Measurements from ENCODE around the gene CELSR2. TPM values are rescaled to one million over a fixed set of nuclear protein-coding genes. Genes with fewer than 3 reads are reported as not detected.

Gene CELSR2, protein sequence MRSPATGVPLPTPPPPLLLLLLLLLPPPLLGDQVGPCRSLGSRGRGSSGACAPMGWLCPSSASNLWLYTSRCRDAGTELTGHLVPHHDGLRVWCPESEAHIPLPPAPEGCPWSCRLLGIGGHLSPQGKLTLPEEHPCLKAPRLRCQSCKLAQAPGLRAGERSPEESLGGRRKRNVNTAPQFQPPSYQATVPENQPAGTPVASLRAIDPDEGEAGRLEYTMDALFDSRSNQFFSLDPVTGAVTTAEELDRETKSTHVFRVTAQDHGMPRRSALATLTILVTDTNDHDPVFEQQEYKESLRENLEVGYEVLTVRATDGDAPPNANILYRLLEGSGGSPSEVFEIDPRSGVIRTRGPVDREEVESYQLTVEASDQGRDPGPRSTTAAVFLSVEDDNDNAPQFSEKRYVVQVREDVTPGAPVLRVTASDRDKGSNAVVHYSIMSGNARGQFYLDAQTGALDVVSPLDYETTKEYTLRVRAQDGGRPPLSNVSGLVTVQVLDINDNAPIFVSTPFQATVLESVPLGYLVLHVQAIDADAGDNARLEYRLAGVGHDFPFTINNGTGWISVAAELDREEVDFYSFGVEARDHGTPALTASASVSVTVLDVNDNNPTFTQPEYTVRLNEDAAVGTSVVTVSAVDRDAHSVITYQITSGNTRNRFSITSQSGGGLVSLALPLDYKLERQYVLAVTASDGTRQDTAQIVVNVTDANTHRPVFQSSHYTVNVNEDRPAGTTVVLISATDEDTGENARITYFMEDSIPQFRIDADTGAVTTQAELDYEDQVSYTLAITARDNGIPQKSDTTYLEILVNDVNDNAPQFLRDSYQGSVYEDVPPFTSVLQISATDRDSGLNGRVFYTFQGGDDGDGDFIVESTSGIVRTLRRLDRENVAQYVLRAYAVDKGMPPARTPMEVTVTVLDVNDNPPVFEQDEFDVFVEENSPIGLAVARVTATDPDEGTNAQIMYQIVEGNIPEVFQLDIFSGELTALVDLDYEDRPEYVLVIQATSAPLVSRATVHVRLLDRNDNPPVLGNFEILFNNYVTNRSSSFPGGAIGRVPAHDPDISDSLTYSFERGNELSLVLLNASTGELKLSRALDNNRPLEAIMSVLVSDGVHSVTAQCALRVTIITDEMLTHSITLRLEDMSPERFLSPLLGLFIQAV (N-terminal part only)
- 0.25 TPM for polyA plus RNA-seq (2012; ENCODE audit: missing spikeins)

DNA sequence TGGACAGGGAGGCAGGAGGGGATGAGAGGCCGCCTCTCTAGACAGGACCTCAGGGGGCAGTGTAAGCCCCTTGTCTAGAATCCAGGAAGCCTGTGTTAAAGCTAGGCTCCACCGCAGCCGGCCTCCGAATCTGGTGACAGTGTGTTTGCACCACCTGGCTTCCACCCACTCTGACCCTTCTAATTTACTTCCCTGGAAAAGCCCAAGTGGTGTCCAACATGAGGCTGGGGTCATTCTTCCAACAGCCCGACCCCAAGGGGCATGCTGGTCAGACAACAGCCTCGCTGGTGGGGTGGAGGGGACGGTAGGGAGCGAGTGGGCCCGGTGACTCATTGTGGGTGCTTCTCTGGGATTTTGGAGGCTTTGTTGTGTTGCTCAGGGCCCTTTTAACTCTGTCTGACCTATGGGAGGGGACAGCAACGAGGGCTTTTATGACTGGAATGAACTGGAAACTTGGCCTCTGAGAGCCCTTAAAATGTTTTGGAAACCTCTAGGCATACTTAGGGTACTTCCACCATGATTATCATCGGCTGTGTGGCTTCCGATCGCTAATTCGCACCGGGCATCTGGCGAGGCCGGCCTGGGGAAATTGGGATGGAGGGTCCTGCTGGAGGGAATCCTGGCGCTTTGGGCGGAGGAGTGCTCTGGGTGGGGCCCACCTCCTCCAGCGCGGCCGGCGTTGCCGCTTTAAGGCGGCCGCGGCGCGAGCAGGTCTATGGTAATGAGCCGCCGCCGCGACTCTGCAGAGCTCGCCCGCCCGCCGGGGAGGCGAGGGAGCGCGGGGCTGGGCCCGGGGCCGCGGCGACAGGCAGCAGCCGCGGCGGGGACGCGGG lies at the start of gene CELSR2:
TSS of gene CELSR2 (plus strand) at position 743 of the 833 bp plus-strand sequence. CDS start 541 bp downstream, outside the sequence.
- DNase-seq (ENCODE audit: insufficient read length) (peak; percentile 90), FAIRE-seq (peak; percentile 48)
- TF ChIP-seq POLR2AphosphoS5 (IDR thresholded peaks at IDR 0.05; ENCODE audit: low read depth, low read length) (no peak), TAF1 (IDR thresholded peaks at IDR 0.05; ENCODE audit: borderline replicate concordance, low read depth, low read length) (no peak), POLR2A (IDR thresholded peaks at IDR 0.05; ENCODE audit: low read depth, low read length) (no peak)

DNA sequence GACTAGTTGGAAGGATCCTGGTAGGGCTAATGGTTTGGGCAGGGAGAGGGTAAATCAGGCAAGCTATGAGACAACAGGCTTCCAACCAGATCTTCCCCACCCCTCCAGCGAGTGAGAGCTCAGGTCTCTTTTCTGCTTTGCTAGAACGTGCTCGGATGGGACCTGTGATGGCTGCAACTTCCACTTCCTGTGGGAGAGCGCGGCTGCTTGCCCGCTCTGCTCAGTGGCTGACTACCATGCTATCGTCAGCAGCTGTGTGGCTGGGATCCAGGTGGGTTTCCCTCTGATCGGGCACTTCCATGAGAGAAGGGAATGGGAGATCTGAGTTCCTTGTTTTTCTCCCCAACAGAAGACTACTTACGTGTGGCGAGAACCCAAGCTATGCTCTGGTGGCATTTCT lies 49.6 kb upstream of the CELSR2 start:
- TF ChIP-seq POLR2A (IDR thresholded peaks at IDR 0.05; ENCODE audit: low read depth, low read length), result no peak
- no peak for TF ChIP-seq TAF1 (IDR thresholded peaks at IDR 0.05; ENCODE audit: borderline replicate concordance, low read depth, low read length)
- TF ChIP-seq POLR2AphosphoS5 (IDR thresholded peaks at IDR 0.05; ENCODE audit: low read depth, low read length), result no peak
- no peak for DNase-seq (ENCODE audit: insufficient read length)
- FAIRE-seq, result no peak

DNA sequence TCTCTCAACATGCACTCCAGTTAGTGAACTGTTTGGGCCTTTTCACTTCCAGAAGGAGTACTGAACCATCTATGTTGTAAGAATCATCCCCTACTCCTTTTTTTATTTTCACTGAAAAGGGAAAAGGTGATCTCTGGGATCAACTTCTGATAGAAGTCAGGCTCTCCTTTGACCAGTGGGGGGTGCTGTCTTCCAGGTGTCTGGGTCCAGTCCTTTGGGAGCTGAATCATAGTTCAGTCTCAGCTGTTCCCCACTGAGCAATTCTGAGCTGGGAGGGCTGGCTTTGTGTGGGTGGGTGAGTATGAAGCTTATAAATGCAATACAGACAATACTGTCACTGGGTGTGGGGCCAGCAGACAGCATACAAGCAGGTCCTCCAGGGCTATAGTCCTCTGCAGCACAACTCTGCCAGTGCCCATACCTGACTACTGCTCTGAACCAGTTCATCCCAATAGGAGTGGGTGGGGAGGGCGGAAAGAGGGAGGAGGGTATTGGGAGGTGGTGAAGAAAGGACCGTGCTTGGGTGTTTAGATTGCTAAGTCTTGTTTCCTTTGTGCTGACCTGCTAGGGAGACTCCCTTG lies 48.1 kb upstream of the CELSR2 start:
- DNase-seq (ENCODE audit: insufficient read length) (peak; percentile 43), FAIRE-seq (no peak)
- TF ChIP-seq TAF1 (IDR thresholded peaks at IDR 0.05; ENCODE audit: borderline replicate concordance, low read depth, low read length) (no peak), POLR2A (IDR thresholded peaks at IDR 0.05; ENCODE audit: low read depth, low read length) (no peak), POLR2AphosphoS5 (IDR thresholded peaks at IDR 0.05; ENCODE audit: low read depth, low read length) (no peak)

DNA sequence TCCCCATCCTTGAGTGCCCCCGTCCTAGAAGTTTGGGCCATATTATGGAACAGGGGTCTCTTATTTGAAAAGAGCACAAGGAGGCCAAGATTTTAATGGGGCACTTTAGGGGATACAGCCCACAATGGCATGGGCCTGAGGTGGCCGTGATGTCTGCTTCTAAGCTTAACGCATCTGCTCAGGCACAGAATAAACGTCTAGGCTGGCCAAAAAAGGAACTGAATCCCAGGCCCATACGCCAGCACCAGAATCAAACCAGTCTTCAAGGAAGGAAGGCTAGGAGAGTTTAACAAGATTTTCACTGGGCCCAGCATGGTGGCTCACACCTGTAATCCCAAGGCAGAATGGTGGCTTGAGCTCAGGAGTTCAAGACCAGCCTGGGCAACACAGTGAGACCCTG lies 44.9 kb upstream of the CELSR2 start:
- DNase-seq (ENCODE audit: insufficient read length), result no peak
- no peak for TF ChIP-seq POLR2AphosphoS5 (IDR thresholded peaks at IDR 0.05; ENCODE audit: low read depth, low read length)
- FAIRE-seq, result no peak

DNA sequence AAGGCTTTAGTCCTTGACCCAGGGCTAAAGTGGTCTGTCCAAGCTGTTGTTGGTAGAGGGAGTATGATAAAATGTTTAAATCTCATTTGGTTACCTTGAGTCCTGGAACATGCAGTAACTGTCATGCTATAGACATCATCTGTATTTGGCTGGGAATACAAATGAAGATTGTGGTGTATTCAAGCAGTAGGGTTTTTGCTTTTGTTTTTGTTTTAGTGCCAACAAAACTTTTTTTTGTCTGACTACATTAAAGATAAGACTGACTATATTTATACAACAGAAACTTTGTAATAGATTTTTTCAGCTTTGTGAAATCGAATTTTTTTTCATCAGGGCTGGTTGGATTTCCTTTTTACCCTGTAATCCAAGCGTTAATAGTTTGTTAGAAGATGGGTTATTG lies 43.0 kb upstream of the CELSR2 start:
- no peak for FAIRE-seq
- no peak for DNase-seq (ENCODE audit: insufficient read length)
- TF ChIP-seq POLR2A (IDR thresholded peaks at IDR 0.05; ENCODE audit: low read depth, low read length), result no peak
- TF ChIP-seq TAF1 (IDR thresholded peaks at IDR 0.05; ENCODE audit: borderline replicate concordance, low read depth, low read length), result no peak
- TF ChIP-seq POLR2AphosphoS5 (IDR thresholded peaks at IDR 0.05; ENCODE audit: low read depth, low read length), result no peak

DNA sequence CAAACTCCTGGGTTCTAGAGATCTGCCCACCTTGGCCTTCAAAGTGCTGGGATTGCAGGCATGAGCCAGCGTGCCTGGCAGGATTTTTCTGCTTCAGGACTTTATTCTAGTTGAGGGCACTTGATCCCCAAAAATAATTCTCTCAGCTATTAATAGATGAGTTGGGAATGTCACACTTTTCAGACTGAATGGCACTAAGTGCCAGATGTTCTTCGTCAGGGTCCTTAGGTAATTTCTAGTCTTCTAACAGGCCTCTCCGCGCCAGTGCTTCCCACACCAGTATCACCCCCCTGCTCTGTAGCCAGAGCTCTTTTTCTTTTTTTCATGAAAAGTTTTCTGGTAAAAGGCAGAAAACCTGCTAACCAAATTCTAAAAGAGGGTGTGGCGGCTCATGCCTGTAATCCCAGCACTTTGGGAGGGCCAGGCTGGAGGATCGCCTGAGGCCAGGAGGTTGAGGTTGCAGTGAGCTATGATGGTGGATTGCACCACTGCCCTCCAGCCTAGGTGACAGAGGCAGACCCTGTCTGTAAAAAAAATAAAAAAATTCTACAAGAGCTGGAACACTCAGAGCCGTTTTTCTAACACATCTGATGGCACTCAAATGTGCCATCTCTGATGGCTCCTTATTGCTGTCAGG lies 41.8 kb upstream of the CELSR2 start:
- no peak for DNase-seq (ENCODE audit: insufficient read length)
- no peak for FAIRE-seq
- TF ChIP-seq POLR2AphosphoS5 (IDR thresholded peaks at IDR 0.05; ENCODE audit: low read depth, low read length), result no peak
- TF ChIP-seq TAF1 (IDR thresholded peaks at IDR 0.05; ENCODE audit: borderline replicate concordance, low read depth, low read length), result no peak
- TF ChIP-seq POLR2A (IDR thresholded peaks at IDR 0.05; ENCODE audit: low read depth, low read length), result no peak

DNA sequence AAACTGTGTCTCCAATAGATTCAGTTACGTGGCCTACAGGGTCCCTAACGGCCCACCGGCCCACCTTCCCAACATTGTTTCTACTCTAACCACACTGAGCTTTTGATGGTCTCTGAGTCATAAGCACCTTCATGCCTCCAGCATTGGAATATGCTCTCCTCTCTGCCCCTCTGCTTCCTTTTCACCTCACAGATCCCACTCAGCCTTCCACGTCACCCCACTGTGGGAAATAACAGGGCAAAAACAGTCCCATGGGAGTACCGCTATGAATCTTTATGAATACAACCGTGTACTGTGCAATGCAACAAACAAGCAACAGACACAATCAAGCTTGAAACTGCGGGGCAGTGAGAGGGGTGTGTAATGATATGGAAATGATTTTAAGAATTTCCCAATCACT lies 40.9 kb upstream of the CELSR2 start:
- TF ChIP-seq POLR2AphosphoS5 (IDR thresholded peaks at IDR 0.05; ENCODE audit: low read depth, low read length) (no peak), POLR2A (IDR thresholded peaks at IDR 0.05; ENCODE audit: low read depth, low read length) (no peak), TAF1 (IDR thresholded peaks at IDR 0.05; ENCODE audit: borderline replicate concordance, low read depth, low read length) (no peak)
- DNase-seq (ENCODE audit: insufficient read length) (no peak), FAIRE-seq (no peak)

DNA sequence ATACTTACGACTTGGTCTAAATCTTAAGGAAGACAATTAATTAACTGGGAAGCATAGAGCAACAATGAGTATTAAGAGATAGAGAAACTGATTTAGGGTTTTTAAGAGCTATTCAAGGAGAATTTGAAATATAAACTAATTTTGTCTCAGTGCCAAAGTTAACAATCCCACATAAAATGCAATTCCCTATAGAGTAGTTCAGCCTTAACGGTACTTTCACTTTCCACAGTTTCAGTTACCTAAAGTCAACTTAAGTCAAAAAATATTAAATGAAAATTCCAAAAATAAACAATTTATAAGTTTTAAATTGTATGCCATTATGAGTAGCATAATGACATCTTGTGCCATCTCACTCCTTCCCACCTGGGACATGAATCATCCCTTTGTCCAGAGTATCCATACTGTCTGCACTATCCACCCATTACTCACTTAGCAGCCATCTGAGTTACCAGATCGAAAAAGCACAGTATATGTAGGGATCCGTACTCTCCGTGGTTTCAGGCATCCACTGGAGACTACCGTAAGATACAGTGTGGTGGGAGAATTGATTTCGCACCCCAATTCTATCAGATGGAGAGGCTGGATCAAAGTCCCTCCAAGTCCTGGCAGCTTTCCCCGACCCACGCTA lies 40.4 kb upstream of the CELSR2 start:
- no peak for TF ChIP-seq POLR2AphosphoS5 (IDR thresholded peaks at IDR 0.05; ENCODE audit: low read depth, low read length)
- TF ChIP-seq TAF1 (IDR thresholded peaks at IDR 0.05; ENCODE audit: borderline replicate concordance, low read depth, low read length), result no peak
- TF ChIP-seq POLR2A (IDR thresholded peaks at IDR 0.05; ENCODE audit: low read depth, low read length), result no peak
- DNase-seq (ENCODE audit: insufficient read length), result no peak
- no peak for FAIRE-seq

DNA sequence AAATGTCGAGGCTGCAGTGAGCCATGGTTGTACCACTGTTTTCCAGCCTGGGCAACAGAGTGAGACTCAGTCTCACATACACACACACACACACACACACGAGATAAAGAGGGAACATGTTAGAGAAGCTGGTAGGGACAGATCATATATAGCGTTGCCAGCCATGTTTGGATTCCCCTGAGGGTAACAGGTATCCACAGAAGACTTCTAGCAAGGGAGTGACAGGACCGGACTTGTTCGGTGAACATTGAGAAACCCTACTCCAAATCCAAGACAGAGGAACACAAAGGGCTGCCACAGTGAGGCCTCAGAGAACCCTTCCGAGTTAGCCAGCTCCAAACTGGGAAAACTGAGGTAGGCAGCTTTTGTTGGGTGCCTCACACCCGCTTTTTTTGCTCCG lies 39.3 kb upstream of the CELSR2 start:
- no peak for FAIRE-seq
- no peak for DNase-seq (ENCODE audit: insufficient read length)
- TF ChIP-seq POLR2AphosphoS5 (IDR thresholded peaks at IDR 0.05; ENCODE audit: low read depth, low read length), result no peak
- no peak for TF ChIP-seq POLR2A (IDR thresholded peaks at IDR 0.05; ENCODE audit: low read depth, low read length)
- TF ChIP-seq TAF1 (IDR thresholded peaks at IDR 0.05; ENCODE audit: borderline replicate concordance, low read depth, low read length), result no peak
